Stimulated activated naive B cell treated with anti-CD40 and anti-IgM and Interleukin-4, amounts not matched to agents 10 μg/mL and 1 μg/mL and 100 μg/mL, for 72 hours (primary cell): ENCODE data around the gene TTYH2.
"Not testable (repeated sequence)": the region's sequence is repeated elsewhere in the genome, so short reads cannot be mapped to it uniquely, and the experiment has no call there.

Experiments
- ATAC-seq, 2 donors: fragments of 150-1000 bp; cut with Tn5 transposase; replicated peaks; 2 replicates each; pipeline ENCODE4 v1.10.0; 2021; ENCODE audit warnings: moderate library complexity in 1 of 2
- DNase-seq: peaks from one replicate; pipeline ENCODE4 v3.0.0; 2021
- H3K27ac Mint-ChIP-seq: one replicate; pipeline ENCODE4 v1.8.0; 2022; ENCODE audit warnings: mild to moderate bottlenecking, mixed read lengths
- H3K27me3 Mint-ChIP-seq, 2 donors: one replicate each; pipeline ENCODE4 v1.8.0; 2022; ENCODE audit warnings: mixed read lengths in 2 of 2
- H3K36me3 Mint-ChIP-seq, 2 donors: one replicate each; pipeline ENCODE4 v1.8.0; 2022; ENCODE audit warnings: mixed read lengths in 2 of 2, mild to moderate bottlenecking in 1 of 2
- H3K4me1 Mint-ChIP-seq, 2 donors: one replicate each; pipeline ENCODE4 v1.8.0; 2022; ENCODE audit warnings: mixed read lengths in 2 of 2, mild to moderate bottlenecking in 1 of 2
- H3K4me3 Mint-ChIP-seq, 2 donors: one replicate each; pipeline ENCODE4 v1.8.0; 2022; ENCODE audit warnings: mild to moderate bottlenecking in 2 of 2, mixed read lengths in 2 of 2, moderate library complexity in 1 of 2
- H3K9me3 Mint-ChIP-seq, 2 donors: one replicate each; pipeline ENCODE4 v1.8.0; 2022; ENCODE audit warnings: mixed read lengths in 2 of 2, mild to moderate bottlenecking in 1 of 2

TTYH2 gene

DNA sequence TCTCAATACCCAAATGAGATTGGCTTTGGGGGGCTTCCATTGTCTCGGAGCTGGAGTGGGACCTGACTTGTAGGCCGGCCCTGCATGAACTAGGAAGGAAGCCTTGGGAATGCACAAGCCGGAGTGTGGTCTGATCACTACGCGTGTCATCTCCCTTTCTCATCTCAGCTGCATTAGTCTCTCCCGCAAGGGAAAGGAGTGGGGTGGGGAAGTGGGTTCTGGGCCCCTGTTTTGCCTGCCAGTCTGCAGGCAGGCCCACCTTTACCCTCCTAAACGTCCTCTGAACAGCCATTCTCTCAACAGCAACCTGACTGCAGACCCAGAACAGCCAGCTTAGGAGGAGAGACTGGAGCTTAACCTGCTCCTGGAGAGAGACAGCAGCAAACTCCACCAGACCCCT is 49.2 kb downstream of the TTYH2 start:
- peak overlapping the region; percentile 25 for H3K27ac Mint-ChIP-seq
- peaks cover 0 to 2% of the 10 kb centered on the region in 2 donors for H3K9me3 Mint-ChIP-seq
- peaks cover 7 to 8% of the 10 kb centered on the region in 2 donors for H3K4me1 Mint-ChIP-seq
- ATAC-seq, result no peak
- DNase-seq, result no peak
- peaks cover 8 to 12% of the 10 kb centered on the region in 2 donors for H3K27me3 Mint-ChIP-seq
- H3K4me3 Mint-ChIP-seq, result no peak overlapping the region
- H3K36me3 Mint-ChIP-seq, result peaks cover 0 to 18% of the 10 kb centered on the region in 2 donors

DNA sequence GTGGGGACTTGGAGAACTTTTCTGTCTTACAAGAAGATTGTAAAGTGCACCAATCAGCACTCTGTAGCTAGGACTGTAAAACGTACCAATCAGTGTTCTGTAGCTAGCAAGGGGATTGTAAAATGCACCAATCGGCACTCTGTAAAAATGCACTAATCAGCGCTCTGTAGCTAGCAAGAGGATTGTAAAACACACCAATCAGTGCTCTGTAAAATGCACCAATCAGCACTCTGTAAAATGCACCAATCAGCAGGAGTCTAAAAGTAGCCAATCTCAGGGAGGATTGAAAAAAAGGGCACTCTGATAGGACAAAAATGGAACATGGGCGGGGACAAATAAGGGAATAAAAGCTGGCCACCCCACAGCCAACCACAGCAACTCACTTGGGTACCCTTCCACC is 53.7 kb downstream of the TTYH2 start:
- H3K36me3 Mint-ChIP-seq, H3K4me3 Mint-ChIP-seq, H3K9me3 Mint-ChIP-seq, ATAC-seq, H3K4me1 Mint-ChIP-seq, DNase-seq, H3K27ac Mint-ChIP-seq: not testable (repeated sequence)
- H3K27me3 Mint-ChIP-seq, result peaks cover 25 to 27% of the 10 kb centered on the region in 2 donors

DNA sequence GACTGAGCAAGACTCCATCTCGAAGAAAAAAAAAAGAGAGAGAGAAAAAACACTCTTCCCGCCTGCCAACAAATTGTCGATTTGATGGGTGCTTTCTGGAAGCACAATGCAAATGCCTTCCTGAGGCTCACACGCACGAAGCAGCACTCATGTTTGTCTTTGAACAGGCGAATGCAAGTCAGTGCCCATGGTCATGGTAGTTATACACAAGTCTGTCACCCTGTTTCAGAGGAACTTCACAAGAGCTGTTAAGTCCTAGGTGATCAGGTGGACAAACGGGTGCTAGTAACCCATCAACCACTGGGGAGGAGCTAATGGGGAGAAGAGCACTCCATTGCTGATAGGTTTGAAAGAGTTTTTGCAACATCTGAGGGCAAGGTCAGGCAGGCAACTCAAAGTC is 54.2 kb downstream of the TTYH2 start:
- Mint-ChIP-seq H3K36me3 (peaks cover 0 to 4% of the 10 kb centered on the region in 2 donors), H3K27me3 (peaks cover 30 to 33% of the 10 kb centered on the region in 2 donors), H3K4me1 (peaks cover 3 to 7% of the 10 kb centered on the region in 2 donors), H3K4me3 (no peak overlapping the region), H3K9me3 (peaks cover 0 to 2% of the 10 kb centered on the region in 2 donors), H3K27ac (no peak overlapping the region)
- DNase-seq (no peak), ATAC-seq (no peak)

DNA sequence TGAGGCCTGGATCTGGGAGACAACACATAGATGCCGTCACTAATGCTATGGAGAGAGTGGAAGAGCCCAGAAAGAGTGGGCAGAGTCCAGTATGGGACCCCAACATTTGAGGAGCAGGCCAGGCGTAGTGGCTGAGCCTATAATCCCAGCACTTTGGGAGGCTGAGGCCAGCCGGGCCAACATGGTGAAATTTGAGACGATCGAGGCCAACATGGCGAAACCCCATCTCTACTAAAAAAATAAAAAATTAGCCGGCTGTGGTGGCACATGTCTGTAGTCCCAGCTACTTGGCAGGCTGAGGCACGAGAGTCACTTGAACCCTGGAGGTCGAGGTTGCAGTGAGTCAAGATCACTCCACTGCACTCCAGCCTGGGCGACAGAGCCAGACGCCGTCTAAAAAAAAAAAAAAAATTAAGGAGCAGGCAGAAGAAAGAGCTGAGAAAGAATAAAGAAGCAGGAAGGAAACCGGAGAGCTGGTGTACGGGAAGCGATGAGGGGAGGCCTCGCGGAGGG is 54.7 kb downstream of the TTYH2 start:
- no peak for DNase-seq

DNA sequence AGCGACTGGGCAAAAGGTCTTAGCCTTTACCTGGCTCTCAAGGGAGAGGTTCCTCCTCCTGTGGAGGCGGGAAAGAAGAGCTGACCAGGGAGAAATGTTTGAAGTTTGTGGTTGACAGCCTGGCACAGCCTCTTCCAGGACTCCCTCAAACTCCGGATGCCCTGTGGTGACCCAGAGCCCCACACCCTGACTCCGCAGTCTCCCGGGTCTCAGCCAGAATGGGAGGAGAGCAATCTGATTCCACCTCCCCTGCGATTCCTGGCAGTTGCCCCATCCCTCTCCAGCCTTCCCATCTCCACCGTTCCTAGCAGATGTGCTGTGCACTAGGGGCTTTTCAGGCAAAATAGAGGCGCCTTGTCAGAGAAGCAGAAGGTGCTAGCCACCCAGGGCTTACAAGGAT is 55.2 kb downstream of the TTYH2 start:
- H3K27me3 Mint-ChIP-seq, result peaks cover 40 to 42% of the 10 kb centered on the region in 2 donors
- H3K4me1 Mint-ChIP-seq, result peaks cover 3 to 4% of the 10 kb centered on the region in 2 donors
- peaks cover 0 to 2% of the 10 kb centered on the region in 2 donors for H3K9me3 Mint-ChIP-seq
- no peaks in the 10 kb centered on the region for H3K36me3 Mint-ChIP-seq
- no peak overlapping the region for H3K4me3 Mint-ChIP-seq
- no peak overlapping the region for H3K27ac Mint-ChIP-seq
- DNase-seq, result no peak
- no peak for ATAC-seq

More for the DNA sequence above, 54.7 kb downstream of the TTYH2 start:
- no peak overlapping the region for H3K4me3 Mint-ChIP-seq
- ATAC-seq, result no peak
- H3K36me3 Mint-ChIP-seq, result peaks cover 0 to 2% of the 10 kb centered on the region in 2 donors
- peaks cover 2 to 4% of the 10 kb centered on the region in 2 donors for H3K4me1 Mint-ChIP-seq
- peaks cover 34 to 37% of the 10 kb centered on the region in 2 donors for H3K27me3 Mint-ChIP-seq
- H3K9me3 Mint-ChIP-seq, result peaks cover 0 to 2% of the 10 kb centered on the region in 2 donors
- no peak overlapping the region for H3K27ac Mint-ChIP-seq

DNA sequence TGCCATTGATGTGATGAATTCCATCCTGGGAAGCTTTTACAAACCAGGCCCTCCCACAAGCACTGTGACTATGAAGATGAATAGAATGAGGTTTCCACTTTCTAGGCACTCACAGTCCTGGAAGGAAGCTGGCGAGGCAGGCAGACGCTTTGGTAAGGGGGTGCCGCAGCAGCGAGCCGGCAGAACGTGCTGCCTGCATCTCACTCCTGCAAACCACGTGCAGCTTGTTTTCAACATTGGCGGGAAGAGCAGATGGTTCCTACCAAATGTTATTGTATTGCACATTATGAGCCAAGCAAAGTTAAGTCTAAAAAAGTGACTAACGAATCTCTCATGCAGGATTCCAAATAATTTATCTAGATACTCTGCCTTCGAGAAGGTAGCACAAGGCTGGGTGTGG is 57.0 kb downstream of the TTYH2 start:
- no peak overlapping the region for H3K4me3 Mint-ChIP-seq
- peaks cover 56% of the 10 kb centered on the region in 2 donors for H3K27me3 Mint-ChIP-seq
- H3K4me1 Mint-ChIP-seq, result peaks cover 17 to 21% of the 10 kb centered on the region in 2 donors
- no peak overlapping the region for H3K27ac Mint-ChIP-seq
- H3K9me3 Mint-ChIP-seq, result peaks cover 0 to 2% of the 10 kb centered on the region in 2 donors
- DNase-seq (no peak), ATAC-seq (no peak)
- no peaks in the 10 kb centered on the region for H3K36me3 Mint-ChIP-seq

DNA sequence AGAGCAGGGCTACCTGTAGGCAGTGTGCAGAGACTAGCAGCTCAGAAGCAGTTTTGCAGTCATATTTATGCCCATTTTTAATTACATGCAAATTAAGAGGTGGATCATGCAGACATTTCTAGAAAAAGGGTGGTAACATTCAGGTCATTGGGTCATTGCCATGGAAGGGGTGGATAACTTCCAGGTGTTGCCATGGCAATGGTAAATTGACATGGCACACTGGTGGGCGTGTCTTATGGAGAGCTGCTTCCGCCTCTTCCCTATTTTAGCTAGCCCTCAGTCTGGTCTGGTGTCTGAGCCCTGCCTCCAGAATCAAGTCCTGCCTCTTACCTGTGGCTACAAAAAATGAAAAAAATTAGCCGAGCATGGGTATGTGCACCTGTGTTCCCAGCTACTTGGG is 57.9 kb downstream of the TTYH2 start:
- Mint-ChIP-seq H3K36me3 (no peaks in the 10 kb centered on the region), H3K27me3 (peaks cover 61 to 66% of the 10 kb centered on the region in 2 donors), H3K27ac (no peak overlapping the region), H3K4me3 (no peak overlapping the region), H3K4me1 (peaks cover 19 to 29% of the 10 kb centered on the region in 2 donors), H3K9me3 (peaks cover 0 to 2% of the 10 kb centered on the region in 2 donors)
- ATAC-seq, result no peak
- no peak for DNase-seq

DNA sequence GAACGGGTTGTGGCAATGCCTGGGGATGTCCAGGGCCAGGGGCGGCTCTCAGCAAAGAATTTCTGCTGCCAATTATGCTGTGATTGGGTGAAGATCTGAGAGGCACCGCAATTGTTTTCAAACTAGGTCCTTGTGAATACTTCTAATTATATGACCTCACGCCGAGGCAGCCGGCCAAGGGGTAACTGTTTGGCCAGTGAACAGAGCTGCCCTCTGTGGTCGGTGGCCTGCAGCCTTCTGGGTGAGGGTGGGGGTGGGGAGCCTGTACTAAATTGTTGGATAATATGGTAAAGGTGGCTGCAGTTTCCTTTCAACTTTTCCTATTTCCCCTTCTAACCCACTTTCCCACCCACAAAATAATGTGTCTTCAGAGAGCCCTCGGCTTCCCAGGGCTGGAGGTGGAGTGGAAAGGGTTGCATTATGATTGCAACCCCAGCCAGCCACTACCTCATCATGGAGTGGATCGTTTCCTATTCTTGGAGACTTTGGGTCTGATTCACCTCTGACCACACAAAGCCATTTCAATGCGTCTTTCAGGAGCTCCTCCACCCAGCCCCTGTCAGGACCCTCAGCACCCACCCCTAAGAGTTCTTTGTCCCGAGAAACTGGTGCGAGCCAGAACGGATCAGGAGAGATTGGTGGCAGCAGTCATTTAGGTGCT is 58.7 kb downstream of the TTYH2 start:
- no peak overlapping the region for H3K4me3 Mint-ChIP-seq
- peaks cover 0 to 1% of the 10 kb centered on the region in 2 donors for H3K9me3 Mint-ChIP-seq
- peaks cover 62 to 65% of the 10 kb centered on the region in 2 donors for H3K27me3 Mint-ChIP-seq
- H3K27ac Mint-ChIP-seq, result no peak overlapping the region
- ATAC-seq (no peak), DNase-seq (no peak)
- peaks cover 23 to 37% of the 10 kb centered on the region in 2 donors for H3K4me1 Mint-ChIP-seq
- H3K36me3 Mint-ChIP-seq, result no peaks in the 10 kb centered on the region

DNA sequence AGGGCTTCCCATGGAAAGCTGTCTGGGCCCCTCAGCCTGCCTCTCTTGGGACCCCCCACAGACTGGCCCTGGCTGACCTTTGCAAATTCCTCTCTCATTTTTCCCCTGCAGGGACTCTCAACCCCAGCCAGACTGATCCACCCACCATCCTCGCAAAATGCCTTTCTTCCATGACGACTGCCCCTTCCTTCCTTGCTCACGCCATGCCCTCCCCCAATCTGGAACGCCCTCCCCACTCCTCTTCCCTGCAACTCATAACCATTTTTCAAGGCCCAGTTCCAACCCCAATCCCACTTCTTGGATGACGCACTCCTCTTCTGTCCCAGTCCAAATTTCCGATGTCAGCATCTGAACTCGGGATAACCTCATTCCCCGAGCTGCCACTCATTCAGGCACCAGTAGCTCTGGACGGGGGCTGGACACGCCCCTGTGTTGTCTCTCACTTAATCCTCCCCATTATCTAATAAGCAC is 59.4 kb downstream of the TTYH2 start:
- H3K4me3 Mint-ChIP-seq, result no peak overlapping the region
- H3K9me3 Mint-ChIP-seq, result no peaks in the 10 kb centered on the region
- H3K4me1 Mint-ChIP-seq, result peaks cover 23 to 37% of the 10 kb centered on the region in 2 donors
- no peak for ATAC-seq
- H3K27ac Mint-ChIP-seq, result no peak overlapping the region
- peaks cover 54 to 58% of the 10 kb centered on the region in 2 donors for H3K27me3 Mint-ChIP-seq
- no peak for DNase-seq
- no peaks in the 10 kb centered on the region for H3K36me3 Mint-ChIP-seq

DNA sequence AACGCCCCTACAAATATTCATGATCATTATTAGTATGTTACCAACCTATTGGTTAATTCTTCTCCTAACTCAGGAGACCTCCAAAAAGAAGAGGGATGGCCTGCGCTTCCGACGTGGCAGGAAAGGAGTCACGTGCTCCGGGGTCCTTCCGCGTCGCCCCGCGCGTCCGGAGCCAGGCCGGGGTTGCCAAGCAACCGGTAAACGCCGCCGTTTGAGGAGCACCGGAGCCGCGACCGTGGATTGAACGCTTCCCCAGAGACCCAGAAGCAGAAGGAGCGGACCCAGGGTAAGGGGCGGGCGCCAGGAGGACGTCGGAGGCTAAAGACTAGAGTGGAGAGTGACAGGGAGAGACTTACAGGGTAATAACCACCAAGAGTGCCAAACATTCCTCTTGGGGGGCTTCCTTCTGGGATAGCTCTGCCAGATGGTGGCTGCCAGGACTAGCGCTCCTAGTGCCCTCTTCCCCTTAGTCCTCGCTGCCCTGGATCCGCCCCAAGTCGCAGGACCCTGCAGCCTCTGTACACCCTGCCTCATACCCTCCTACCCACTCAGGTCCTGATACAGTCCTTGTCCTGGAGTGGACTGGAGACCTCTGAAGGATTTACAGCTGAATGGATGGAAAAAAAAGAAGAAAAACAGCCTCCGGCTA is 60.8 kb downstream of the TTYH2 start, which contains the start of gene DNAI2:
Gene DNAI2 (plus strand): TSS at position 175 of the 649 bp plus-strand sequence. CDS start 7,584 bp downstream, outside the sequence.
- Mint-ChIP-seq H3K9me3 (no peaks in the 10 kb centered on the region), H3K4me3 (peak within 1 kb of the TSS; percentile 71 to 85), H3K4me1 (peaks cover 23 to 37% of the 10 kb centered on the region in 2 donors), H3K27me3 (peaks cover 41 to 44% of the 10 kb centered on the region in 2 donors), H3K27ac (peak within 1 kb of the TSS; percentile 79), H3K36me3 (no peaks in the 10 kb centered on the region)
- DNase-seq (no peak), ATAC-seq (peak; percentile 33 to 40)

DNA sequence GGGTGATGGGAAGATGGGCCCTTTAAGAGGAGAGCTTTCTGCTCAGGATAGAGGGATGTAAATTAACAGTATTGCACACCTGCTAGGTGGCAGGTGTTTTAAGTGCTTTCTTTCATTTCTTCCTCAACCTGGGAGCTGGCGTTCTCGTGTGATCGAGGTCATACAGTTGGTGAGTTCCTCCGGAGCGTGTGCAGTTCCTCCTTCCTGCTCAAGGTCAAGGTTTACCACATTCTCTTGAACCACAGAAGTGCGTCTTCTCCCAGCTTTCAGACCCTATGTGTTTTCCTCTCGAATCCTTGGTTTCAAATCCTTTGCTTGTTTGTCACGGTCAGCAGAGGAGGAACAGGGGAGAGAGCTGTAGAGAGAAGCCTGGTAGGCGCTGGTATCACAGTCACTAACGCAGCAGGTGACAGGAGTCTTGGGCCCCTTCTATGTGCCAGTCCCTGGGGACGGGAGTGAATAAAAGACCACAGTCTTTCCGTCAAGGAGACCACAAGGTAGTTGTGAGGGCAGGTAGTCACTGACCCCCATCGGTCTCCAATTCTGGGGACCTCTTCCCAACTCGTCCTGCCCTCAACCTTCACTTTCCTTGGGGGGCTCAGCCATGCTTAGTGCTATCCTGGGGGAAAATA is 61.5 kb downstream of the TTYH2 start:
- Mint-ChIP-seq H3K4me3 (peak overlapping the region in 1 of 2 donors; percentile 13), H3K27me3 (peaks cover 41 to 44% of the 10 kb centered on the region in 2 donors), H3K27ac (peak overlapping the region; percentile 56), H3K36me3 (no peaks in the 10 kb centered on the region), H3K4me1 (peaks cover 25 to 40% of the 10 kb centered on the region in 2 donors), H3K9me3 (no peaks in the 10 kb centered on the region)
- ATAC-seq (peak; percentile 62 to 63), DNase-seq (no peak)

DNA sequence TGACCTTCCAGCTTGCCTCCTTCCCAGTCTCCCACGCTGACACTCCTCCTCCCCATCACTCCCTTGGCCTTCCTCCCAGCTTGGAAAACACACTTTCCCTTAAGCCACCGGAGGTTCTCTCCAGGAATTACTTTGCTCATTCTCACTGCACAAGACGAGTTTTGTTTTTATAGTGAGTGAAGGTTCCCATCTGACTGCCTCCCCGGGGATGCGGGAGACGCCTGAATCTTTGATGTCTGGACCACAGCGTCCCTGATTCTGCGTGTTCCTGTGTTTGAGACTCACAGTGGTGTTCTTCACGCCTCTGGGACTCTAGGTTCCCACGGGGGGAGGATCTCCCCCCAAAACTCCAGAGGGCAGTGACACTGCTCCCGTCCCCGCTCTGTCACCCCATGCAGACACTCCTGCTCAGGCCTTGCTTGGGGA is 62.7 kb downstream of the TTYH2 start:
- Mint-ChIP-seq H3K27me3 (peaks cover 41 to 44% of the 10 kb centered on the region in 2 donors), H3K27ac (no peak overlapping the region), H3K9me3 (no peaks in the 10 kb centered on the region), H3K4me1 (peaks cover 34 to 51% of the 10 kb centered on the region in 2 donors), H3K4me3 (no peak overlapping the region), H3K36me3 (no peaks in the 10 kb centered on the region)
- ATAC-seq, result no peak
- DNase-seq, result no peak

DNA sequence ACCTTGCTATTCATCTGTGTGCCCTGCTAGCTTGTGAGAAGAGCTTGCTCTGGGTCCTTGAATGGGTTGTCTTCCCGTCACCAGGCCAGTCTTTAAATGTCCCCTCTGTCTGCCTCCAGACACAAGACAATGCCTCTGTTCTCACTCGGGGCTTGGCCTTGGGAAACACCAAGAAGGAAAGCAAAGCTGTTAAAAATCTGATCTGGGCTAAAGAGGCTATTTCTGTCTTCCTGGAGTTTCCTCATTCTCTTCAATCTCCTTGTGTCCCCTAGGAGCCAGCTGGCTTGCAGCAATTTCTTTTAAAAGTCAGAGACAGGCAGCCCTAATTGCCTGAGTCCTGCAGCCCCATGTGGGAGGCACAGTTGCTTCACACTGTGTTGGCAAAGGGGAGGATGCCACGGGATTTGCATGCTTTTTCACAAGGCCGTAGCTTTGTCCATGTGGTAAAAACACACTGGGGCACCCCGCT is 63.2 kb downstream of the TTYH2 start:
- Mint-ChIP-seq H3K27ac (peak overlapping the region; percentile 10), H3K4me1 (peaks cover 34 to 53% of the 10 kb centered on the region in 2 donors), H3K36me3 (no peaks in the 10 kb centered on the region), H3K27me3 (peaks cover 41 to 44% of the 10 kb centered on the region in 2 donors), H3K4me3 (no peak overlapping the region), H3K9me3 (no peaks in the 10 kb centered on the region)
- DNase-seq (no peak), ATAC-seq (no peak)

DNA sequence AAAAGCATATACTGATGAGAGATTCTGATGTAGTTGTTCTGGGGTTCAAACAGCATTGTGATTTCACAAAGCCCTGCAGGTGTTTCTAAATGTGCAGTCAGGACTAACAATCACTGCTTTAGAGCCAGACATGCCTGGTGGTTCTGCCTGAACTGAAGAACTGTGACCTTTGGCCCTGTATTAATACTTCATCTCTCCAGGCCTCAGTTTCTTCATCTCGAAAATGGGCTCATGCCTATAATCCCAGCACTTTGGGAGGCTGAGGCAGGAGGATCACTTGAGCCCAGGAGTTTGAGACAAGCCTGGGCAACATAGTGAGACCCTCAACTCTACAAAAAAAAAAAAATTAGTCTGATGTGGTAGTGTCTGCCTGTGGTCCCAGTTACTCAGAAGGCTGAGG is 64.6 kb downstream of the TTYH2 start:
- H3K4me3 Mint-ChIP-seq, result no peak overlapping the region
- no peaks in the 10 kb centered on the region for H3K9me3 Mint-ChIP-seq
- DNase-seq (no peak), ATAC-seq (no peak)
- peaks cover 32 to 34% of the 10 kb centered on the region in 2 donors for H3K27me3 Mint-ChIP-seq
- no peak overlapping the region for H3K27ac Mint-ChIP-seq
- peaks cover 35 to 65% of the 10 kb centered on the region in 2 donors for H3K4me1 Mint-ChIP-seq
- no peaks in the 10 kb centered on the region for H3K36me3 Mint-ChIP-seq
